ENCODE measurements around the gene LRRN1. TPM values are rescaled to one million over a fixed set of nuclear protein-coding genes. Genes with fewer than 3 reads are reported as not detected.

Gene LRRN1
- 1.3 and 1.6 TPM in 2 replicates for total RNA-seq (2014; rRNA removed; shearing (Covaris generic))

GRCh38 chr3:3799173-3800079 is at the start of gene LRRN1:
TSS of gene LRRN1 (plus strand) at chr3:3799431. CDS start at chr3:3844642, 45,211 bp downstream.
- peak; percentile 3 for DNase-seq (ENCODE audit: low read depth)

- no peak for DNase-seq (ENCODE audit: low read depth)
These were observed 45.8 kb upstream of the LRRN1 start for GRCh38 chr3:3753416-3753815.

- no peak for DNase-seq (ENCODE audit: low read depth)
These were observed 33.6 kb upstream of the LRRN1 start for GRCh38 chr3:3765661-3766060.

- no peak for DNase-seq (ENCODE audit: low read depth)
These were observed 33.1 kb upstream of the LRRN1 start for GRCh38 chr3:3766140-3766539.

GRCh38 chr3:3771094-3771493 is 28.1 kb upstream of the LRRN1 start:
- no peak for DNase-seq (ENCODE audit: low read depth)

GRCh38 chr3:3771567-3771966 is 27.7 kb upstream of the LRRN1 start:
- no peak for DNase-seq (ENCODE audit: low read depth)

- no peak for DNase-seq (ENCODE audit: low read depth)
These were observed 26.9 kb upstream of the LRRN1 start for GRCh38 chr3:3772338-3772737.

GRCh38 chr3:3772920-3773319 is 26.3 kb upstream of the LRRN1 start:
- no peak for DNase-seq (ENCODE audit: low read depth)

GRCh38 chr3:3776607-3777006 is 22.6 kb upstream of the LRRN1 start:
- DNase-seq (ENCODE audit: low read depth), result no peak

GRCh38 chr3:3778216-3778615 is 21.0 kb upstream of the LRRN1 start:
- DNase-seq (ENCODE audit: low read depth), result no peak

GRCh38 chr3:3778641-3779270 is 20.5 kb upstream of the LRRN1 start:
- peak; percentile 11 for DNase-seq (ENCODE audit: low read depth)

- no peak for DNase-seq (ENCODE audit: low read depth)
These were observed 16.8 kb upstream of the LRRN1 start for GRCh38 chr3:3782457-3782856.

GRCh38 chr3:3783210-3783609 is 16.0 kb upstream of the LRRN1 start:
- no peak for DNase-seq (ENCODE audit: low read depth)

GRCh38 chr3:3783696-3784095 is 15.5 kb upstream of the LRRN1 start:
- DNase-seq (ENCODE audit: low read depth), result no peak

- no peak for DNase-seq (ENCODE audit: low read depth)
These were observed 6.8 kb upstream of the LRRN1 start for GRCh38 chr3:3792391-3792790.

GRCh38 chr3:3798631-3799113 is 559 bp upstream of the LRRN1 start:
- peak; percentile 2 for DNase-seq (ENCODE audit: low read depth)

GRCh38 chr3:3800080-3800455 is 837 bp downstream of the LRRN1 start:
- DNase-seq (ENCODE audit: low read depth), result no peak

- DNase-seq (ENCODE audit: low read depth), result no peak
These were observed 1.7 kb downstream of the LRRN1 start for GRCh38 chr3:3800685-3801493.

- no peak for DNase-seq (ENCODE audit: low read depth)
These were observed 2.2 kb downstream of the LRRN1 start for GRCh38 chr3:3801494-3801841.

GRCh38 chr3:3802046-3802445 is 2.8 kb downstream of the LRRN1 start:
- no peak for DNase-seq (ENCODE audit: low read depth)

- DNase-seq (ENCODE audit: low read depth), result no peak
These were observed 5.3 kb downstream of the LRRN1 start for GRCh38 chr3:3804560-3804959.

- no peak for DNase-seq (ENCODE audit: low read depth)
These were observed 6.9 kb downstream of the LRRN1 start for GRCh38 chr3:3806092-3806491.
